HG03565 (cell line): ENCODE data around the gene CBFA2T2.
"Not testable (repeated sequence)": the region's sequence is repeated elsewhere in the genome, so short reads cannot be mapped to it uniquely, and the experiment has no call there.

Source experiments
- ATAC-seq: cut with Tn5 transposase; IDR thresholded peaks from one replicate; pipeline ENCODE4 v1.9.1; 2021; ENCODE audit warnings: mild to moderate bottlenecking, moderate library complexity; ENCODE audit not compliant: unreplicated experiment

CBFA2T2 gene

DNA sequence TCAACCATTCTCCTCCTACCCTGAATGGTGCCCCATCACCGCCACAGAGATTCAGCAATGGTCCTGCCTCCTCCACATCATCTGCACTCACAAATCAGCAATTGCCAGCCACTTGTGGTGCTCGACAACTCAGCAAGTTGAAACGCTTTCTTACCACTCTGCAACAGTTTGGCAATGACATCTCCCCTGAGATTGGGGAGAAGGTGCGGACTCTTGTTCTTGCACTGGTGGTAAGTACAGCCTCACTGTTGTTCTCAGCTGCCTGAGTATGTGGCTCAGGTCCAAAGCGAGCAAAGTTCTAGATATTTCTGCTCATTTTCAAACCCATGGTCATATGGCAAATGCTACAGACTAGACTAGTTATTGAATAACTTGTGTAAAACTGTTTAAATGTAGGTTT lies 121.2 kb downstream of the CBFA2T2 start:
- no peak for ATAC-seq

DNA sequence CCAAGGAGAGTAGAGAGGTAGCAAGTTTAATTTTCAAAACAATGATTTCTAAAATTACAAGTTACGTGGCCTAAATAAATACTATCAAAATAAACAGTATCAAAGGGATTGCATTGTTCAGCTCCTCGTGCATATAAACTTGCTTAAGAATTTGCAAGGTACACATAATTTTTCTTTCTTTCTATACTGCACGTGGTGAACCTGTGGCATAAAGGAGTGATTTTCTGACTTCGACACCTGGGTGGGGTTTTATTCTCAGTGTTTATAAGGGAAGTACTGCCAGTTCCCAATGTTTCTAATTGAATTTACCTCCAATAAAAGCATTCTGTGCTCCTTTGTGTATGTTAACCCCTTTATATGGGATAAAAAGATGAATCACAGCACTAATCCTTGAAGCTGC lies 122.1 kb downstream of the CBFA2T2 start:
- no peak for ATAC-seq

GRCh38 chr20:33621717-33622400 lies 132.0 kb downstream of the CBFA2T2 start:
- ATAC-seq, result no peak

DNA sequence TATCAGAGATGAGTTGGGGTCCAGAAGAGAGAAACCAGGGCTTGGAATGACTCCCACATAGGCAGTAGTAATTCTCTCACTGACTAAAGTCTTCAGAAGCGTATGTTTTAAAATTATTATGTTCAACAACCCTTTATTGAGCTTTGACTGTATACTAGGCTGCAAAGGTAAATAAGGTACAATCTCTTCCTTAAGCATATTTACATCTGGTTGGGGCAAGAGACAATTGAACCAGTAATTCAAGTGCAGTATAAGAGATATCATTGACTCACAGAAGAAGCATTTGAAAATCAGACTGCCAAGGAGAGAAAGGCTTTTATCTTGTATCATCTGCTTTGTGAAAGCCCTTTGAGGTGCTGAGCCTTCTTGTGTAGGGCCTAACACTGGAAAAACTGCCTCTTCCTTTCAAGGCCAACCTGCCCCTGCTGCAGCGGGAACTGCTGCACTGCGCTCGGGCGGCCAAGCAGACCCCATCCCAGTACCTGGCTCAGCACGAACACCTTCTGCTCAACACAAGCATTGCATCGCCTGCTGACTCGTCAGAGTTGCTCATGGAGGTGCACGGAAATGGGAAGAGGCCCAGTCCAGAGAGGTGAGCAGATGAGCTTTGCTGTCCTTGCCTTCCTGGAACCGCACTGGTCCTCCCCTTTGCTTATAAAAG lies 132.9 kb downstream of the CBFA2T2 start:
- ATAC-seq, result no peak

DNA sequence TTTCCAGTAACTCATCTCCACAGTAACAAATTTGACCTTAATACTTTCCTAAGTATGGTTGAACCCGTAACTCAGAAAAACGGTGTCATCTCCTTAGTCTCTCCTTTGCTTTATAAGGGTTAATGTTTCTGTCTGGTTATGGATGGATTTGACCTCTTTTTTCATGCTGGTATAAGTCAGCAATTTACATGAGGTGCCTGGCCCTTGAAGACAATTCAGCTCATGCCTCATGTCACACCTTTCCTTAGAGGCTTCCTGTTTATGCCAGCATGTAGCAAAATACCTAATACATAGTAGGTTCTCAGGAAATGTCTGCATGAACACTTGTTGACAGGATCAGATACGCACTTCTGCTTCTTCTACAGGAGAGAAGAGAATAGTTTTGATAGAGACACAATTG lies 134.5 kb downstream of the CBFA2T2 start:
- no peak for ATAC-seq

DNA sequence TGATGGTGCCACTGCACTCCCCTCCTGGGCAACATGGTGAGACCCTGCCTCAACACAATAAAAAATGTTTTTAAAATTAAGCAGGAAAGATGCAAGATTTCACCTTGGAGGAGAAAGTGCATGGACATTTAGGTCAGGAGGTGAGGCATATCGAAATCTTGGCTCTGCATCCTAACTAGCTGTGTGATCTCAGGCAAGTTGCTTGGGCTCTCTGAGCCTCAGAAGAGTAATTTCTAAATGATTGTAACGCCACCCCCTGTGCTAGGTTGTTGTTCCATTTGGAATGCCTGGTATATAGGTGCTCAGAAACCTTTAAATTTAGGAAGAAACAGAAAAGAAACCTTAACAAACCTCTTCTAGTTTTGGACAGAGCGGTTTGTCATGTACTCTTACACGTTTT lies 136.3 kb downstream of the CBFA2T2 start:
- no peak for ATAC-seq

DNA sequence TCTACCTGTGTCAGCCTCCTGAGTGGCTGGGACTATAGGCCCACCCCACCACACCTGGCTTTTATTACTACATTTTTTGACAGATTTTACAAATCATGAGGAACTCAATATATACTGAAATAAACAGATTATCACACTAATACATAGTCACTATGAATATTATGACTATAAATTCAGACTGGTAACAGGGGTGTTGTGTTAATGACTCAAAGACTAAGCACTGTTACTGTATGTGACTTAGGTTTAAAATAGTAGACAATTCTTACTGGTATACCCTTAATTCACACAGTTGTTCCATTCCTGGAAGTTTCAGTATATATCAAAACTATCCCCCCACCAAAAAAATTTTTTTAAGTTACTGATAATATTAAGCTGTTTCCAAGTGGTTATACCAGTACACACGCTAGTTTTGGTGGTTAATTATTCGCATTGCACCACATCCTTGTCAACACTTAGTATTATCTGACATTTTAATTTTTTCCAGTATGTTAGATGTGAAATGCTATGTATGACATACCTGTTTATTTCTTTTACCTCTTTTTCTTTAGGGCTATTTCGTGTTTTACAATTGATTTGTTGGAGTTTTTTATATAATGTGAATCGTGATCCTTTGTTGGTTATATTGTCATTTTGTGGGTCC lies 137.8 kb downstream of the CBFA2T2 start:
- no peak for ATAC-seq

DNA sequence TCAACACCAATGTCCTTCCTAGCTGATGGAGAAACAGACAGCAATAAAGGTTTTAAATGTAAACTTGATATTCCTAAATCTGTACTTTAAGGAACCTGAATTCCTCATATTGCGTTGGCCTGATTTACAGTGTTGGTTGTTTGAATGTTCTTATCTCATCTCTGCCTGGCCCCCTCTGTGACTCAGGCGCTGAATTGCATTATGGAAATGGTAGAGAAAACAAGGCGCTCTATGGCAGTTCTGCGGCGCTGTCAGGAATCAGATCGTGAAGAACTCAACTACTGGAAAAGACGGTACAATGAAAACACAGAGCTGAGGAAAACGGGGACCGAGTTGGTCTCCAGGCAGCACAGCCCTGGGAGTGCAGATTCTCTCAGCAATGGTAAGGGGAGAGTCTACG lies 139.6 kb downstream of the CBFA2T2 start:
- ATAC-seq, result no peak

DNA sequence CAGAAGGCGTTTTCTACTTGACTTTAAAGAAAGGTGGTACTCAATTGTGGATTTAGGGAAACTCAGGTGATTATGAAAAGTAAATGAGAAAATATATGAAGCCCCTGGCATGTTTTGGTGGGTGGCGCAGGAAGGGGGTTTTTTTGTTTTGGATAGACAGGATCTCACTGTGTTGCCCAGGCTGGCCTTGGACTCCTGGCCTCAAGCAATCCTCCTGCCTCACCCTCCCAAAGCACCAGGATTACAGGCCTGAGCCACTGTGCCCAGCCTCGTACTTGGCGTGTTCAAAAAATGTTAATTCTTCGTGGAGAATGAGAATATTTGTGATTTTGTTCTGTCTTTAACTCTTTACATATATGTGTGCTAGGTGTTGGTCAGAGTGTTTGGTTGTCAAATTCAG lies 140.1 kb downstream of the CBFA2T2 start:
- no peak for ATAC-seq

DNA sequence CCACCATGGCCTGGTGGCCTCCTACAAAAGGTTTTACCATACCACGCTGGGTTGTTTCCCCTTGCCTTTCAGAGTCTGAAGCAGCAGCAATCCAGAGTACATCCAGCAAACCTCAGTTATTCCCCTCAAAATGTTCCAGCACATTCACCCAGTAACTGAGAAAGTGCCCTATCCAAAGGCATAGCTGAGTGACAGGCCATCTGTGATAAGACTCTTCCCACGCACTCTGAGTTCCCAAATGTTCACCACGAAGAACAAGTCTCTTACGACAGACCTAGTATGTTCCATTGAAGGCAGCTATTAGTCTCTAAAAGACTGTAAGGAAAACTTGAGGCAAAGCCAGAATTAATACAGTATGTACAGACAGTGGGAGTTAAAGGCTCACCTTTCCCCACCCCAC lies 140.6 kb downstream of the CBFA2T2 start:
- ATAC-seq, result no peak

DNA sequence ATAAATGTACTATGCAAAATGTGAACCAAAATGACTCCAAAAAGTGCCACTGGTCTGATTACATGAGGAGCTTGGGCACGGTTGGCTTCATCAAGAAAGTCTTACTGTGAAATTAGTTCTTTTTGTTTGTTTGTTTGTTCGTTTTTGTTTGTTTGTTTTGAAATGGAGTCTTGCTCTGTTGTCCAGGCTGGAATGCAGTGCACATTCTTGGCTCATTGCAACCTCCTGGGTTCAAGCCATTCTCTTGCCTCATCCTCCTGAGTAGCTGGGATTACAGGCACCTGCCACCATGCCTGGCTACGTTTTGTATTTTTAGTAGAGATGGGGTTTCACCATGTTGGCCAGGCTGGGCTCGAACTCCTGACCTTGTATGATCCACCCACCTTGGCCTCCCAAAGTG lies 142.0 kb downstream of the CBFA2T2 start:
- ATAC-seq, result not testable (repeated sequence)

DNA sequence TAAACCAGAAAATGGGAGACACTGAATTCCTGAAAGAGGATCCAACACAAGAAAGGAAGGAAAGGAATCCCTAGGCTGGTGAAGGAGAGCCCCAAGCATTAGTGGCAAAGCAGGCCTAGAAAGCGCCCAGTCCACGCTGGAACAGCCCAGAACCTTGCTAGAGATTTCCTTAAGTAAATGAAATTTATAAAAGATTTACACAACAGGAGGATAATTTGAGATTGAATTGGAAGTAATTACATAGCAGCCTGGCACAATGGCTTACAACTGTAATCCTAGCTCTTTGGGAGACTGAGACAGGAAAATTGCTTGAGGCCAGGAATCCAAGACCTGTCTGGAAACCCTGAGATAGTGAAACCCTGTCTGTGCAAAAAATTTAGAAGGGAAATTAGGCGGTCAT lies 145.4 kb downstream of the CBFA2T2 start:
- no peak for ATAC-seq

DNA sequence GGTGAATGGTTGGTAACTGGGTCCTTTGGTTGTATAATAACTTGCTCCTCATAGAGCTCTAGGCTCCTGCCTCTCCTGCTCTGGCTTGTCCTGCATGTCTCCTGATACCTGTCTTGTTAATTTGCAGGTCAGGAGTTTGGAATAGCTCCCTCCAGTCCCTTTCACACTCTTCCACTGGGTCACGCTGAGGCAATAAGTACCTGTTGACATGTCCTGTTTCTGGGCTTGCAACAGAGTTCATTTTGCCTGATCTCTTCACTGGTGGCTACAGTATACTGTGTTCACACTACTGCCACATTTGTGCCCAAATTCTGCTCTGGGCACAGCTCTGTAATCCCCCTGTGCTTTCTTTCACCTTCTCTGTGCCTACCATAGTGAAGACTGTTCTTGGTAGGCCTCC lies 146.9 kb downstream of the CBFA2T2 start:
- no peak for ATAC-seq

DNA sequence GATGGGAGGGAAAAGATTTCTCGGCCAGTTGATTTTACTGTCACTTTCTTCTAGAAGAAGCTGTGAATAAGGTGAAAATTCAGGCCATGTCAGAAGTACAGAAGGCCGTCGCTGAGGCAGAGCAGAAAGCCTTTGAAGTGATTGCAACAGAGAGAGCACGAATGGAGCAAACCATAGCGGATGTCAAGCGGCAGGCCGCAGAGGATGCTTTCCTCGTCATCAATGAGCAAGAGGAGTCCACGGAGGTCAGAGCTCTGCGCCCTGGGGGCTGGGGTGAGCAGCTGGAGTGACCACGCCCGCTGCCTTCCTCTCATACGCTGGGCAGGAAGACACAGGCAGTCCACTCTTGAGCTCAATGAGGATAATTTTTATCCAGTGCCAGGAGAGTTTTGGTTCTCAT lies 150.4 kb downstream of the CBFA2T2 start:
- no peak for ATAC-seq

DNA sequence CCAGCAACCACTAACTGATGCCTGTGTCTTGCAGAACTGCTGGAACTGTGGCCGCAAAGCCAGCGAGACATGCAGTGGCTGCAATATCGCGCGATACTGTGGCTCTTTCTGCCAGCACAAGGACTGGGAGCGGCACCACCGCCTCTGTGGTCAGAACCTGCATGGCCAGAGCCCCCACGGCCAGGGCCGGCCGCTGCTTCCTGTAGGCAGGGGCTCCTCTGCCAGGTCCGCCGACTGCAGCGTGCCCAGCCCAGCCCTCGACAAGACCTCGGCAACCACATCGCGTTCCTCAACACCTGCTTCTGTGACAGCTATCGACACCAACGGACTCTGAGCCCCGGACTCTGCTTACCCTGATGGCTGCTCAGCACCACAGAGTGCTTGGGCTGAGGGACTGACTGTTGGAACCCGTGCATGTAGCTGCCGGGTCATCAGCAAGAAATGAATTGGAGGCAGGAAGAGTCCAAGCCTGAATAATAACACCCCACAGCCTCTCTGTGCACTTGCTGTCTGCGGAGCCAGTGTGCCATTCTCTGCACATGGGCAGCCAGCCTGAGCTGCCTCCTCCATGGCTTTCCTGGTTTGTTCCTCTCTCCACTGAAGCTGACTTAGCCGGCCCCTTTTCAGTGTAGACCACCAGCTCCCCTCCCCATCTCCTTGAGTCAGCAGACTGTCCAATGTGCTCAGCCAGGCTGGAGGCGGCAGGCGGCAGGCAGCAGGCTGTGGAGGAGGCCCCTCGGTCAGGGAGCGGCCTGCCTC lies 154.6 kb downstream of the CBFA2T2 start:
- no peak for ATAC-seq

DNA sequence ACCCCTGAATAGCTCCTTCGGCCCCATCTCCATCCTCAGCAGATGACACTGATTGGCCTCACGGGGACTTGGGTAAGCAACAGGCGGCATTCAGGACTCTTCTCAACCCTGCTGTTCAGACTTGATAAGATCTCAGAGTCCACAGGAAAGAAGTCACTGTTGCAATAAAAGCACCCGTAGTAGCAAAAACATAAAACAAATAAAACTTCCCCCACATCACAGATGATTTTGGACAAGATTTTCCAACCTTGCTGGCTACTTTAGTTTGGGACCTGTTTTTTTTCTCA lies 155.1 kb downstream of the CBFA2T2 start:
- ATAC-seq, result no peak

DNA sequence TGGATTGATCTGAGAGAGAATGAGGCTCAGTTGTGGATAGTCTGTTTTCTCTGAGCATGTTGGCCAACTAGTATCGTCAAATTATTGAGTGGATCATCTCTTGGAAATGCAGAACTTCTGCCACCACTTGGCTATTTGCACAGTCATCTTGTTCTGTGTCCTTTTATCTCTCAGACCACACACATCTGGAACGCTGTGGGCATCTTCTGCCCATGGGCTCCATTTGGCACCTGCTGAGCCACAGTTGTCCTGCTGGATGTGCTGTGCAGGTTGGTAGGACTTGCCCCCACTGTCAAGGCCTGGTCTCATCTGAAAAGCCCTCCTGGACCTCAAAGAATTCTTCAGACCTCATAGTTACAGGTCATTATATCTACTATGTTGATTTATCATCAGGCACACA lies 155.5 kb downstream of the CBFA2T2 start:
- no peak for ATAC-seq

GRCh38 chr20:33646191-33646590 lies 156.3 kb downstream of the CBFA2T2 start:
- no peak for ATAC-seq

DNA sequence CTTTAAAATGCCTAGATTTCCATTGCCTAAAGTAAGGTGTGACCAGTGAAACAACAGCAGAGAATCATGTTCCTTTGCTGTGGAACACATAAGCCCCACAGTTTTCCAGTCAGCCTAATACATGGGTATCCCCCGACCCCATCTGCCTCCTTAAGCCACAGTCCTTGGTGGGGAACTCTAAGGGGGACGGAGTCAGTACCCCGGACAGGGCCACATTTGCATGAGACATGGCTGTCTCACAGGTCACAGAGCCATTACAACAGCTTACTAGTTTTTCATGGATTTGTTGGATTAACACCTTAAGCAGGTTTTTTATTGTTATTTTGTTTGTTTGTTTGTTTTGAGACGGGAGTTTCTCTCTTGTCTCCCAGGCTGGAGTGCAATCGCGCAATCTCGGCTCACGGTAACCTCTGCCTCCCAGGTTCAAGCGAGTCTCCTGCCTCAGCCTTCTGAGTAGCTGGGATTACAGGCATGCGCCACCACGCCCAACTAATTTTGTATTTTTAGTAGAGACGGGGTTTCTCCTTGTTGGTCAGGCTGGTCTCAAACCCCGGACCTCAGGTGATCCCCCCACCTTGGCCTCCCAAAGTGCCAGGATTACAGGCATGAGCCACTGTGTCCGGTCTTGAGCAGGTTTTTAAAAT lies 157.2 kb downstream of the CBFA2T2 start:
- ATAC-seq, result not testable (repeated sequence)

DNA sequence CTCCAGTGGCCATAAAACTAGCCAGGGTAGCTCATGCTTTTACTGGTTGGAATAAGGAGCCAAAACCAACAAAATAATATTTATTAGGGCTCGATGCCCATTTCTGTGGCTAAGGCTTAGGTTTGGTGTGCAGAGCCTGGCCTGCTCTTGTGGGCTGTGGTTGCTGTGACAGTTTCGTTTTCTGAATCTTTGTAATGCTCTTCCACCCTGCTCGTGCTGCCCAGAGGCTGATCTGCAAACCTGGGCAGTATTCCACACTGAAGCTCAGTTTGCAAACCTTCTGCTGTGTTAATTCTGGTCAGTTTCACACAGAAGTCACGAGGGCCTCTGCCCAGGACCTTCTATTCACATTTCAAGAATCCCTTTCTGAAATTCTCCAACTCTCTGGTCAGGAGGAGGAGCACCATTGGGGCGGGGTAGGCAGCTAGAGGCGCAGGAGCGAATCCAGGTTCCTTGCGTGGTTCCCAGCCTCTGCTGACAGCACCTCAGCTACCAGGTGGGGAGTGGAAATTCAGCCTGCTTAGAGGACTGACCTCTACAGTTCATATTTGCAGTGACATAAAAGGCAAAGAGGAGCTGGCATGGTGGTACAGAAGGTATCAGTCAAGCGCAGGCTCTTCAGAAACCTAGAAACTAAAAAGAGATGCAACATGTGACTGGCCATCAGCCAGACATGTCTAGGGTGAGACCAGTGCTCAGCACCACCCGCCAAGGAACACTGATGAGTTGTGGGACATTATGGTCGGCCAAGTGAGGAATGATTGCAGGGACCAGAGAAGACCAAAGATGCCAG lies 157.9 kb downstream of the CBFA2T2 start:
- ATAC-seq, result no peak
